ENCODE measurements around the gene PREX1. TPM values are rescaled to one million over a fixed set of nuclear protein-coding genes. Genes with fewer than 3 reads are reported as not detected.

The PREX1 gene
- total and polyA plus RNA-seq, 12 donors = 10.1 to 85.1 (median 42.9) TPM

DNA sequence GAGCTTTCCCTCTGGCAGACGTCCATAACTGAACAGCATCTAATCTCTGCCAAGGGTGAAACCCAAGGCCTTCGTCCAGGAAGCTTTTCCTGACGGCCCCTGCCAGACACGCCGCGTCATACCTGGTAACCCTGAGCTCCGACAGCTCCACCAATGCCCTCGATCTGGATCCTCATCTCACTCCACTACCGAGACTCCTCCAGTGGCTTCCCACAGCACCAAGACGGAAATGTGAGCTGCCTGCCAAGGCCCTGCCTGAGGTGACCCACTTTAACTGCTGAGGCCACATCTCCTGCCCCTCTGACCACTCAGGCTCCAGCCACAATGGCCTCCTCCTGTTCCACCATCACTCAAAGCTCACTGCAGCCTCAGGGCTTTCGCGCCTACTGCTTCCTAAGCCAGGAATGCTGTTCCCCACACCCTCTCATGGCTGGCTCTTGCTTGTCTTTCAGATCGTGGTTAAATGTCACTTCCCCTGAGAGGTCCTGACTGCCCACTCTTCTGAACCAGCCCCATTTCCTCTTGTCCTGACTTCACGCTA, 143.2 kb downstream of the PREX1 start:
- Histone ChIP-seq H3K27me3 (no peaks in the 10 kb centered on the region), H3K27ac (peak overlapping the region in 1 of 5 donors; percentile 88), H3K4me3 (no peak overlapping the region), H3K9me3 (replicated peaks in 1 of 3) (no peaks in the 10 kb centered on the region), H3K4me1 (replicated peaks in 1 of 2) (peaks cover 40 to 75% of the 10 kb centered on the region in 2 donors), H3K36me3 (replicated peaks in 1 of 2) (peaks cover 0 to 14% of the 10 kb centered on the region in 2 donors)
- WGBS, 4 donors = 49 to 77% (median 53%) methylated on average over 13 to 14 of the region's 14 CpGs
- intact Hi-C loops (cut with DNase I) = no loop called here
- TF ChIP-seq CTCF (IDR thresholded peaks at IDR 0.05) = no peak
- no peak for TF ChIP-seq POLR2A (IDR thresholded peaks at IDR 0.05)
- DNase-seq = peak in 6 of 7 donors; percentile 52 to 71 (median 57)

DNA sequence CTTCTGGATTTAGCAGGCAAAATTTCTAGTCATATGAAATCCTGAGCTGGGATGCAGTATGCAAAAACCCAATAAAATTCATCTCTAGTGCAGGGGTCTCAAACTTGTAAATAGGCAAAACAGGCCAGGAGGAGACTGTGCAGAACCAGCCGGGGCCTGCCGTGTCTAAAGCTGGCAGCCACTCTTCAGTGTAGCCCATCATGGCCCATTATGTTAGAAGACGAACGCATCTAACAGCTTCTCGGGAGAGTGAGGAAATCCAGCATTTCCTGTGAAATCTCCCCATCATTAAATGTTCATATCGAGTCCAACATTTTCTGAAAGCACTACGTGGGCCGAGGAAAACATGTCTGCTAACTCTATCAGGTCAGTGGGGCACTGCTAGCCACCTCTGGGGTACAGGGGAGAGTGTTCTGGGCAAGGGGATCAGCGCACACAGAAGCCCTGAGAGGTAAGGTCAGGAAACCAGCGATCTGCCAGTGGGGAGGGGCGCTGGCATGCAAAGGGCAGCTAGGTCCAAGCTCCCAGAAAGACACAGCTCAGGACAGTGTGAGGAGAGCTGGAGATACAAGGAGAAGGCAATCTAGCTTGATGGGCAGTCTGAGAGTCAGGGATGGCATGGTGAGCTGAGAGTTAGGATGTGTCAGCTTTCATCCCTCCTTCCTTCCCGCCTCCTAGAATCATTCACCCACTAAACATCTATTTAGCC, 144.2 kb downstream of the PREX1 start:
- Histone ChIP-seq H3K36me3 (replicated peaks in 1 of 2) (peaks cover 0 to 14% of the 10 kb centered on the region in 2 donors), H3K27me3 (no peaks in the 10 kb centered on the region), H3K4me1 (replicated peaks in 1 of 2) (peaks cover 40 to 78% of the 10 kb centered on the region in 2 donors), H3K4me3 (no peak overlapping the region), H3K27ac (peak overlapping the region in 3 of 5 donors; percentile 64 to 88 (median 84)), H3K9me3 (replicated peaks in 1 of 3) (no peaks in the 10 kb centered on the region)
- no peak for DNase-seq
- no peak for TF ChIP-seq CTCF (IDR thresholded peaks at IDR 0.05)
- no peak for TF ChIP-seq POLR2A (IDR thresholded peaks at IDR 0.05)
- whole genome bisulfite sequencing, 4 donors = 69 to 76% (median 71%) methylated on average over 12 of the region's 12 CpGs
- intact Hi-C loops (cut with DNase I) = no loop called here

DNA sequence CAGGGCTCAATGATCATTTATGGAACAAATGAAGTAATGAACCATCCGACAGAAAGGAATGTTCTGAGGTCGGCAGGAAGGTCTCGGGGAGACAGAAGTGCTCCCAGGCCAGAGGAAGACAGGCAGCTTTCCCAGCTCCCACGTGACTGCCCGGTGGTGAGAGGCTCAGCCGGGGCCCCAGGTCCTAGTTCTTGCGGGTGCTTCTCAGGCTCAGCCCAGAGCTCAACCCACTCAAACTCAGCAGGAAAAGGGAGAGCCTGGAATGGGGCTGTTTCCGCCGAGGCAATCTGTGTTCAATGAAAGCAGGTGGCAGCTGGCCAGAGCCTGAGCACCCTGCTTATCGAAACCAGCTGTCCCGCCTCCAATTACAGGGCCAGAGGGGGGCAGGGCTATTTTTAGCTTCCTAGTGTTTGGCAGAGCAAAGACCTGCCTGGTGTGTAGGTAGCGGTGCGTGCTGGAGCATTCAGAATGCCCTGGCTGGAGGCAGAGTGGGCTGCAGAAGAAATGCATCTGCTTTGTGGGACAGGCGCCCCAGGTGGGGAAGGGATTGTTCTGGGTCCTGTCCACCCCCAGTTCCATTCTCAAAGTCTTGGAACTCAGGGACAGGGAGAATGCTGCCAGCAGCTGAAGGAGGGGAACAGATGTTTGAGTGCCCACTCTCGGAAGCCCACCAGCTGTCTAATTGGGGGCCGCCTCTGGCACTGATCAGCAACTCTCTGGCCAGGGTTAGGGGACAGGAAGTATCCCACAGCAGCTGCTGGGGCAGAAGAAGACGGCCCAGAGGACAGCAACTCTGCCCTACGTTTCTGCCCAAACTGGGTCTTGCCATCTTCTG, 145.1 kb downstream of the PREX1 start:
- TF ChIP-seq CTCF (IDR thresholded peaks at IDR 0.05) = no peak
- TF ChIP-seq POLR2A (IDR thresholded peaks at IDR 0.05) = peak in 1 of 2 donors; percentile 68
- Histone ChIP-seq H3K27me3 (no peaks in the 10 kb centered on the region), H3K4me1 (replicated peaks in 1 of 2) (peaks cover 40 to 78% of the 10 kb centered on the region in 2 donors), H3K27ac (peak overlapping the region; percentile 32 to 88 (median 70)), H3K9me3 (replicated peaks in 1 of 3) (no peaks in the 10 kb centered on the region), H3K36me3 (replicated peaks in 1 of 2) (peaks cover 0 to 14% of the 10 kb centered on the region in 2 donors), H3K4me3 (peak overlapping the region in 1 of 4 donors; percentile 11)
- WGBS, 4 donors = 21 to 31% (median 30%) methylated on average over 11 to 18 of the region's 18 CpGs
- intact Hi-C loops (cut with DNase I) = no loop called here
- DNase-seq = peak; percentile 85 to 98 (median 96)

DNA sequence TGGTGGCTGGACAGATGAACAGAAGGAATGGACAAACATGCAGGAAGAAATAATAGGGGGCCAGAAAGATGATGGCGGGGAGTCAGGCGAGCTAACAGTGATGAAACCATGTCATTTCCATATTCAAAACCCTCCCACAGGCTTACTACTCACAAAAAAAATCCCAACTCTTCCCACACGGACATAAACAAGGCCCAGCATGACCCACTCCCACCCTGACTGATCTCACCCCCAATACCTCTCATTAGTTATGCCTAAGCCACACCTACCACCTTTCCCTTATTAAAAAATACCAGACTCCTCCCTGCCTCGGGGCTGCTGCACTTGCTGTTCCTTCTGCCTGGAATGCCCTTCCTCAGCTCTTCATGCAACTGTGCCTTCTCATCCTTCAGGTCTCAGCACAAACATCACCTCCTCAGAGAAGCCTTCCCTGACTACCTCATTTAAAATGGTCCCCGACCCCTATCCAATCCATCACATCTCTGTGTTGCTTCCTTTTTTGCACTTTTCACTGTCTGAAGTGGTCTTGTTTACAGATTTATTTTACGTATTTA, 145.8 kb downstream of the PREX1 start:
- TF ChIP-seq CTCF (IDR thresholded peaks at IDR 0.05) = no peak
- TF ChIP-seq POLR2A (IDR thresholded peaks at IDR 0.05) = no peak
- H3K27me3 ChIP-seq = no peaks in the 10 kb centered on the region
- H3K36me3 ChIP-seq (replicated peaks in 1 of 2) = peaks cover 0 to 19% of the 10 kb centered on the region in 2 donors
- 74 to 80% (median 78%) methylated on average over 6 of the region's 6 CpGs for WGBS, 4 donors
- no peaks in the 10 kb centered on the region for H3K9me3 ChIP-seq (replicated peaks in 1 of 3)
- H3K27ac ChIP-seq = peak overlapping the region in 4 of 5 donors; percentile 64 to 88 (median 77)
- intact Hi-C loops (cut with DNase I) = no loop called here
- H3K4me3 ChIP-seq = peak overlapping the region in 1 of 4 donors; percentile 11
- peaks cover 37 to 72% of the 10 kb centered on the region in 2 donors for H3K4me1 ChIP-seq (replicated peaks in 1 of 2)
- DNase-seq = no peak

All from adrenal gland (tissue), 12 donors.